Stimulated activated CD4-positive, alpha-beta T cell treated with anti-CD3 and anti-CD28 coated beads, Interleukin-4, amount 100 ng/mL, for 4 hours (primary cell): Measurements from ENCODE around the gene ALPI.
A peak's percentile ranks its signal among the peaks of the same experiment; 100 is the strongest.
"Not testable (repeated sequence)": the region's sequence is repeated elsewhere in the genome, so short reads cannot be mapped to it uniquely, and the experiment has no call there.

Experiments
- DNase-seq, 2 experiments: peaks; one replicate each; pipeline ENCODE4 v3.0.0-alpha.2; 2020

Gene ALPI

DNA sequence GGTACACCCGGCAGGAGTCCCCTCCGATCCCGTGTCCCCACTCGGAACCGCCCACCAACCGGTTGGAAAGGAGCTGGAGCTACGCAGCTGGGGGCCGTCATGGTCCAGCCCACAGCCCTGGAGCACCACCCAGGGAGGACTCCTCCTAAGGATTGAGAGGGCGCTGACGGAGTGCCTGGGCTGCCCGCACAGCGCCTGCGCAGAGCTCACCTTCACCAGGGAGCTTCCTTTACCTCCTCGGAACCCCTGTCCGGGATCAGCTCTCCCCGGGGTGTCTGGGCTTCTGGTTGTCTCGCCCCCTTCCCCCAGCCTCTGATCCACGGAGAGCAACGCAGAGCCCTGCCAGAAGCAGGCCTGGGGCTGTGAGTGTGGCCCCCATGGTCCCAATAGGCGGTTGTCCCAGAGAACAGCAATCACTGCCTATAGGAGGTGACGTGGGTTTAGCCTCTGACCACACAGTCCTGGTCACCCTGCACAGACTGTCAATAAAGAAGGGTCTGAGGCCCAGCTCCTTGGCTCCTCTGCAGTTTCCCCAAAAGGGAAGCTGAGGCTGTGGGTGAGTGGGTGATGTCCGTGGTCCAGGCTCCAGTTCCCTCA lies 34.7 kb upstream of the ALPI start:
- no peak for DNase-seq

GRCh38 chr2:232422051-232422450 lies 33.9 kb upstream of the ALPI start:
- no peak for DNase-seq

DNA sequence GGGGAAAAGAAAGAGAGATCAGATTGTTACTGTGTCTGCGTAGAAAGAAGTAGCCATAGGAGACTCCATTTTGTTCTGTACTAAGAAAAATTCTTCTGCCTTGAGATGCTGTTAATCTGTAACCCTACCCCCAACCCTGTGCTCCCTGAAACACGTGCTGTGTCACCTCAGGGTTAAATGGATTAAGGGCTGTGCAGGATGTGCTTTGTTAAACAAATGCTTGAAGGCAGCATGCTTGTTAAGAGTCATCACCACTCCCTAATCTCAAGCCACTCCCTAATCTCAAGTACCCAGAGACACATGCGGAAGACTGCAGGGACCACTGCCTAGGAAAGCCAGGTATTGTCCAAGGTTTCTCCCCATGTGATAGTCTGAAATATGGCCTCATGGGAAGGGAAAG lies 33.0 kb upstream of the ALPI start:
- DNase-seq = not testable (repeated sequence)

DNA sequence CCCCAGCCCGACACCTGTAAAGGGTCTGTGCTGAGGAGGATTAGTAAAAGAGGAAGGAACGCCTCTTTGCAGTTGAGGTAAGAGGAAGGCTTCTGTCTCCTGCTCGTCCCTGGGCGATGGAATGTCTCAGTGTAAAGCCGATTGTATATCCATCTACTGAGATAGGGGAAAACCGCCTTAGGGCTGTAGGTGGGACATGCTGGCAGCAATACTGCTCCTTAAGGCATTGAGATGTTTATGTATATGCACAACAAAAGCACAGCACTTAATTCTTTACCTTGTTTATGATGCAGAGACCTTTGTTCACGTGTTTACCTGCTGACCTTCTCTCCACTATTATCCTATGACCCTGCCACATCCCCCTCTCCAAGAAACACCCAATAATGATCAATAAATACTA lies 32.5 kb upstream of the ALPI start:
- not testable (repeated sequence) for DNase-seq

DNA sequence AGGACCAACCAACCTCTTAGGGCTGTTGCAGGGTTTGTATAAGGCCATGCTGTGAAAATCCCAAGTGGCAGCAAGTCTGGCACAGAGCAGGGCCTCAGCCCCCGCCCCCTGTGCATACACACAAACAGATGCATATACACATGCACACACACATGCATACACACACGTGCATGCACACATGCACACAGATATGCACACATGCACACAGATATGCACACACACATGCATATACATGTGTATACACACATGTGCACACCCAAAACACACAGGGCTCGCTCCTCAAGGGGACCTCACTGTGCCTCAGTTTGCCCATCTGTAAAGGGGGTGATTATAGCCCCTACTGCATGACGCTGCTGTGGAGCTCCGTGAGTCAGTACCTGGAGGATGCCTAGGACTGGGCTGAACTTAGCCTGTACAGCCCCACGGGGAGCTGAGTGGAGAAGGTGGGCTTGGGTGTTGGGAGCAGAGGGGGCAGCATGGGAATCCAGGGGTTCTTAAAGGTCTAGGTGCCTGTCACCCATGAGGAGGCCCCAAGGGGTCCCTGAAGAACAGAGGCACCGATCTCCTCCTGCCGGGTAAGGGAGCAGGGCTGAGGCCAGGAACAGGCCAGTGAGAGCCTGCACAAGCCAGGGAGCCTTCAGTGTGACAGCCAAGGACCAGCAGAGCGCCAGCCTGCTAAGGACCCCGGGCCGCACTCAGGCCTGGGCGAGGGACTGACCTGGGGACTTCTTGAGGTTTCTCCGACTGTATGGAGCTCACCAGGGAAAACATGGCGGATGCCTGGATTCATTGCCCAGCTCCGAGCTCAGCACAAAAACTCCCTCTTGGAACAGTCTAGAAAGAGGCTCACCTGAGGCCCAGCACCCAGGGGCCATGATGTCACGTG lies 24.0 kb upstream of the ALPI start:
- no peak for DNase-seq

DNA sequence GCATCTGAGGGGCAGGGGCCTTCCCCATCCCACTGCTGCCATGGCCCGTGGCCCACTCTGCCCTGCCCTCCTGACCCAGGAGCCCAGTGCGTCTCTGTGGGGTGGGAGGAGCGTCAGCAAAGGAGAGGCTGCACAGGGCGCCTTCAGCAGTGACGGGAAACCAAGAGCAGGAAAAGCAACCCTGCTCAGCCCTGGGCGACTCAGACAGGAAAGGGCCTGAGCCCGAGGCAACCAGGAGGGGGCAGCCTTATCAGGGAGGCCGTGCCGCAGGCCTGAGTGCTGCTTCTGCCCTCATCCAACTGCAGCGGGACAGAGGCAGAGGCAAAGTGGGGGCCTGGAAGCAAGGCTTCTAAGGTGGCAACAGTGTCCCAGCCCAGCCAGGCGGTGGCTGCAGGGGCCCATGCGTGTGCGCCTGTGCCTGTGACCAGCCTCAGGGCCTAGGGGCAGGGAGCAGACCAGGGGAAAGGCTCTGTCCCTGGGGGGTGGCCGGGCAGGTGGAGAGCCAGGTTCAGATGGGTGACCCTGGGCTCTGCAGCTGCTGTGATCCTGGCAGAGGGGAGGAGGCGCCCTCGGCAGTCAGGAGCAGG lies 23.3 kb upstream of the ALPI start:
- no peak for DNase-seq

GRCh38 chr2:232433622-232434021 lies 22.3 kb upstream of the ALPI start:
- DNase-seq = not testable (repeated sequence)

DNA sequence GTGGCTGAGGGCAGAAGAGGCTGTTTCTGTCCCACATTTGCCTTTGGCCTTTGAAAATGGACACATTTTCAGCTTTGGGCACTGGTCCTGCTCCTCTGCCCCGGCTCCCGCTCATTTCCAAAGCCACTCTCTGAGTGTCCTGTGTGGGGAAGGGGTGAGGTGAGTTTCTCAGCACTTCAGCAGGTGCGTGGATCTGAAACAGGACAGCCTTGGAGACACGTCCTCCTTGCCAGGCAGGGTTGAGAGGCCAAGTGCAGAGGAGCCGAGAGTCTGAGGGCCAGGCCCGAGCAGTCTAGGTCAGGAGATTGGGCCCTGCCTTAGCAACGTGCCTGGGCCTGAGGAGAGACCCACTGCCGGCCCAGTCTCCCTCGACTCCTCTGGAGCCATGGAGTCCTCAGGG lies 21.9 kb upstream of the ALPI start:
- no peak for DNase-seq

- no peak for DNase-seq
Observed at GRCh38 chr2:232434563-232435374, 21.2 kb upstream of the ALPI start.

- no peak for DNase-seq
Observed at GRCh38 chr2:232435375-232435648, 20.6 kb upstream of the ALPI start.

DNA sequence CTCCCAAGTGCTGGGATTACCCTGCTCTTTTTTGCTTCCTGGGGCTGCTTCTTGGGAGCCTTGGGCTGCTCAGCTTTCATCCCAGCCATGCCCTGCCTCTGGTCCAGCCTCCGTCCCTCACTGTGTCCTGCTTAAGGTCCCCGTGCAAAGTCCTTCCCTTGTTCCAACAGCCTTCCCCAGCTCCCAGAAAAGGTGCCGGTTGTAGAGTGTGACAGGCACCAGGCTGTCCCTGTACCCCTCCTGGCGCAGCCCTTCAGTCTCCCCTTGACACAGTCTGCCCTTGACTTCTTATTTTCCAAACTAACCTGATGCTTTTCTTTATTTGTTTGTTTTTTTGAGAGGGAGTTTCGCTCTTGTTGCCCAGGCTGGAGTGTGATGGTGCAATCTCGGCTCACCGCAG lies 20.1 kb upstream of the ALPI start:
- DNase-seq = no peak

GRCh38 chr2:232436381-232437194 lies 19.4 kb upstream of the ALPI start:
- DNase-seq = no peak

GRCh38 chr2:232437195-232437571 lies 18.8 kb upstream of the ALPI start:
- no peak for DNase-seq

- no peak for DNase-seq
Observed at GRCh38 chr2:232438091-232438490, 17.9 kb upstream of the ALPI start.

DNA sequence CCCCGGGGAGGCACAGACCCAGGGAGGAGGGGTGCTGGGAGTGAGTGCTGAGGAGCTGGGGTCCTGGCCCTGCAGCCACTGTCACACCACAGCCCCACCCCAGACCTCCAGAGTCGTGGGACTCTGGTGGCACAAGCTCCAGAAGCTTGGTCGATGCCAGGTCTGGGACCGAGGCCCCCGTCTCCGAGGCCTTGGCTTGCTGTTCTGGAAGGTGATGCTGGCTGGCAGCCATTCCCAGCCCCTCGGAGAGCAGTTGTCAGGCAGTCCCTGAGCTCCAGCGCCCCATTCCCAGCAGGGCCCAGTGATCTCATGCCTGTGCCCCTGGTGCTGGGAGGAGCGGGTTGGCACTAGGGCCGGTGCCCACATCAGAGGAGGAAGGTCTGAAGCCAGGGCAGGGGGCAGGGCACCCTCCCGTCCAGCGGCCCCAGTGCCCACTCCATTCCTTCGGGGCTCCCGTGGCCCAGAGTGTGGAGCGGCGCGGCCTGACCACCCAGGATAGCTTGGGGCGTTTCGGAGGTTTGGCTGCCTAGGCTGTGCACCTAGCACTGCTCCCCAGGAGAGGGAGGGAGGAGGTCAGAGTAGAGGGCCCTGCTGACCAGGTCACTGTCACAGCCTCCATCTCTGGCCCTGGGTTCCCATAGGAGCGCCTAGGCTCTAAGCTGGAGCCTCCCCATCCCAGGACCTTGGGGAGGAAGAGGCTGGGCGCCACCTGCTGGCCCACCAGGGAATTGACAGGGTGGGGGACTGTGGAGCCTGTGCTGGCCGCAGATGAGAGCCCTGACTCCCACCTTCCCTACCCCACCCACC lies 16.8 kb upstream of the ALPI start:
- peak; percentile 13 to 45 for DNase-seq

DNA sequence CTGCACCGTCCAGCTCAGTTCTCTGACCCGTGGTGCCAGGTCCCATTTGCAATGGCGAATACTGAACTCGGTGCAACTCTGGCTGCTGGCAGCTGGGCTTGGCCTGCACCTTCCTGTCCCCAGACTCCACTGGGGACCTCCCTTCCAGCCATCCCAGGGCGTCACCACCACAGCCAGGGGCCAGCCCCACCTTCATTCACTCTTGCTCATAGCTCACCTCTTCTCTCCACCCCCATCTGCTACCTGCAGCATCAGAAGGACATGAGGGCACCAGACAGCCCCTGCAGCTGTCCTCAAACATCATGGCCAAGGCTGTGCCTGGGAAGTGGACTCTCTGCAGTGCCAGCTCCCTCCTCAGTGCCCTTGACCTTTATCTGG lies 16.2 kb upstream of the ALPI start:
- no peak for DNase-seq

- peak; percentile 76 to 86 for DNase-seq
Observed at GRCh38 chr2:232440220-232441018, 15.5 kb upstream of the ALPI start.

DNA sequence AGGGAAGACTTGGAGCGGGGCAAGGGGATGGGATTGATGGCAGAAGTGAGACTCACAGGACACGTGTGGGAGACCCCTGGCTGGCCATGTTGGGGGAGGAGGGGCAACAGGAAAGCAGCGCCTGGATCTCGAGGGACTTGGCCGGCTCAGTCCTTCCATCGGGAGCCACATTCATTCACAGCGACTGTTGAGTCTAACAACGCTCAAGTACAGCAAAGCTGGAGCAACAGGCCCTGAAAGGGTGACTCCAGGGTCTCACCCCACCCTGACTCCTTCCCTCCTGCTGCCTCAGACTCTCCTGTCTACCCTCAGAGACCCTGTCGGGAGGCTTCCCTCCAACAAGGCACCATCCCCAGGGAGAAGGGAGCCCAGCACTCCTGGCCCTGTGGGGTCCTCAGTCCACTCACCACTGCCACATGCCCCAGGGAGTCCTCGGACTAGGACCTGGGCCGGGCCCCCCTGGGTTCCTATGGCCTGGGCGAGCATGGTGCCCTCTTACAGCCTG lies 14.8 kb upstream of the ALPI start:
- DNase-seq = no peak

- not testable (repeated sequence) for DNase-seq
Observed at GRCh38 chr2:232441922-232442321, 14.0 kb upstream of the ALPI start.

DNA sequence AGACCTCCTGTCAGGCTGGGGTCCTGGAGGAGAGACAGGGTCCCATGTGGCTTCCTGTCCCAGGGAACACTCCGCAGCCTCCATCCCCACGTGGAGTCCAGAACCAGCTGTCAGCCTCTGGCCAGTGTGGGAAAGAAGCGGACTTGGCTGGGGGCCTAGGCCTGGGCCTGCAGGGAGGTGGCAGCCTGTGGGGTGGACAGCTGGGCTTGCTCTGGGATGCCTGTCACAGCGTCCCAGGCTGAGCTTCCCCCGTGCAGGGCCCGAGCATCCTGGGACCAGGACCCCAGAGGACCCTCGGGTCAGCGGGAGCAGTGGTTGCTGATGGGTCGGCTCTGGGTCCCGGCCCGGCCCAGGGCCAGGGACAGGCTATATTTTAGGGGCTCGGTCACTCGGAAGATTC lies 13.5 kb upstream of the ALPI start:
- DNase-seq = not testable (repeated sequence)

- not testable (repeated sequence) for DNase-seq
Observed at GRCh38 chr2:232443047-232443446, 12.9 kb upstream of the ALPI start.
